GM23338 (cell line): ENCODE results near the gene SEC61G. TPM values are rescaled to one million over a fixed set of nuclear protein-coding genes. Genes with fewer than 3 reads are reported as not detected.

Experiments used
- EZH2phosphoT487 ChIP-seq: fragments of 200-600 bp; sonication (generic); IDR thresholded peaks from one replicate; pipeline ENCODE4 v1.8.1; 2018; ENCODE audit warnings: antibody characterized with exemption; ENCODE audit not compliant: unreplicated experiment
- JUNB ChIP-seq: IDR thresholded peaks from one replicate; pipeline ENCODE4 v1.6.1; 2016; ENCODE audit warnings: antibody characterized with exemption; ENCODE audit not compliant: unreplicated experiment
- NANOG ChIP-seq: IDR thresholded peaks from 2 replicates; pipeline ENCODE4 v1.6.1; 2016; ENCODE audit warnings: antibody characterized with exemption, borderline replicate concordance
- REST ChIP-seq: IDR thresholded peaks from one replicate; pipeline ENCODE4 v1.6.1; 2018; ENCODE audit warnings: antibody characterized with exemption; ENCODE audit not compliant: unreplicated experiment
- STAT1 ChIP-seq: IDR thresholded peaks from one replicate; pipeline ENCODE4 v1.6.1; 2016; ENCODE audit warnings: antibody characterized with exemption; ENCODE audit not compliant: unreplicated experiment
- ZNF114 ChIP-seq: fragments of 250-450 bp; sonication (Bioruptor Pico); IDR thresholded peaks from 2 replicates; pipeline ENCODE4 v1.5.0; 2020; ENCODE audit warnings: mild to moderate bottlenecking, moderate library complexity
- ZNF462 ChIP-seq: fragments of 250-450 bp; sonication (Bioruptor Pico); IDR thresholded peaks from 2 replicates; pipeline ENCODE4 v1.5.0; 2020; ENCODE audit warnings: mild to moderate bottlenecking, moderate library complexity
- polyA plus RNA-seq: library from polyadenylated mRNA; unstranded; fragments of >200 nt; fragmentation: Nextera tagmentation; extraction: Ambion mirVana; gene quantifications from 2 replicates; pipeline ENCODE4 v1.2.1, GENCODE V29; 2016
- total RNA-seq: library from RNA; depleted of rRNA; stranded (reverse); fragments of >200 nt; shearing (Covaris generic); gene quantifications from 2 replicates; pipeline ENCODE4 v1.2.3, GENCODE V29; 2014

Gene SEC61G
- total and polyA plus RNA-seq, 2 experiments from 2014 or later, result 350 to 497 TPM

- no peak for TF ChIP-seq ZNF462 (CRISPR knock-in tag)
- TF ChIP-seq EZH2phosphoT487, result no peak
- no peak for TF ChIP-seq JUNB
- TF ChIP-seq NANOG, result no peak
- TF ChIP-seq STAT1, result no peak
- TF ChIP-seq ZNF114 (CRISPR knock-in tag), result no peak
- no peak for TF ChIP-seq REST
Measured at GRCh38 chr7:54749200-54749599, 9.8 kb downstream of the SEC61G start (continued).
